22Rv1 (cell line): ENCODE measurements around the gene MTCH1.

Experiments
- ZFX ChIP-seq: fragments of 450-650 bp; IDR thresholded peaks from 2 replicates; pipeline ENCODE4 v1.6.1; 2017; ENCODE audit warnings: antibody characterized with exemption, borderline replicate concordance
- TF ChIP-seq, protein P1 (sequence below): fragments of 450-650 bp; IDR thresholded peaks from 2 replicates; pipeline ENCODE4 v1.5.1; 2017; ENCODE audit warnings: mild to moderate bottlenecking

- TF ChIP-seq, protein P1, sequence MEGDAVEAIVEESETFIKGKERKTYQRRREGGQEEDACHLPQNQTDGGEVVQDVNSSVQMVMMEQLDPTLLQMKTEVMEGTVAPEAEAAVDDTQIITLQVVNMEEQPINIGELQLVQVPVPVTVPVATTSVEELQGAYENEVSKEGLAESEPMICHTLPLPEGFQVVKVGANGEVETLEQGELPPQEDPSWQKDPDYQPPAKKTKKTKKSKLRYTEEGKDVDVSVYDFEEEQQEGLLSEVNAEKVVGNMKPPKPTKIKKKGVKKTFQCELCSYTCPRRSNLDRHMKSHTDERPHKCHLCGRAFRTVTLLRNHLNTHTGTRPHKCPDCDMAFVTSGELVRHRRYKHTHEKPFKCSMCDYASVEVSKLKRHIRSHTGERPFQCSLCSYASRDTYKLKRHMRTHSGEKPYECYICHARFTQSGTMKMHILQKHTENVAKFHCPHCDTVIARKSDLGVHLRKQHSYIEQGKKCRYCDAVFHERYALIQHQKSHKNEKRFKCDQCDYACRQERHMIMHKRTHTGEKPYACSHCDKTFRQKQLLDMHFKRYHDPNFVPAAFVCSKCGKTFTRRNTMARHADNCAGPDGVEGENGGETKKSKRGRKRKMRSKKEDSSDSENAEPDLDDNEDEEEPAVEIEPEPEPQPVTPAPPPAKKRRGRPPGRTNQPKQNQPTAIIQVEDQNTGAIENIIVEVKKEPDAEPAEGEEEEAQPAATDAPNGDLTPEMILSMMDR = peak; percentile 80
- no peak for TF ChIP-seq ZFX
These were observed 43.4 kb upstream of the MTCH1 start for GRCh38 chr6:37029249-37029971.
